Upper lobe of right lung (tissue), 1 donor: ENCODE results near the gene MRTFA. TPM values are rescaled to one million over a fixed set of nuclear protein-coding genes. Genes with fewer than 3 reads are reported as not detected.

Experiments used
- ATAC-seq: fragments of 200-7000 bp; cut with Tn5 transposase; one replicate; pipeline ENCODE4 v1.9.1; 2020; ENCODE audit warnings: mild to moderate bottlenecking, moderate library complexity
- DNase-seq: peaks from one replicate; pipeline ENCODE4 v3.0.0-alpha.2; 2020
- H3K27ac ChIP-seq: fragments of 200-600 bp; one replicate; pipeline ENCODE4 v1.8.0; 2022
- H3K27me3 ChIP-seq: fragments of 200-600 bp; one replicate; pipeline ENCODE4 v1.8.0; 2022; ENCODE audit warnings: mild to moderate bottlenecking
- H3K36me3 ChIP-seq: fragments of 200-600 bp; one replicate; pipeline ENCODE4 v1.8.0; 2022
- H3K4me1 ChIP-seq: fragments of 200-600 bp; one replicate; pipeline ENCODE4 v1.8.0; 2022
- H3K4me3 ChIP-seq: fragments of 200-600 bp; one replicate; pipeline ENCODE4 v1.8.0; 2022; ENCODE audit warnings: mild to moderate bottlenecking
- H3K9me3 ChIP-seq: fragments of 200-600 bp; one replicate; pipeline ENCODE4 v1.8.0; 2022
- CTCF ChIP-seq: fragments of 200-600 bp; IDR thresholded peaks from one replicate; pipeline ENCODE4 v1.8.0; 2022; ENCODE audit warnings: antibody characterized with exemption
- intact Hi-C: fragments of 100-400 bp; cut with DNase I; formaldehyde crosslinking; loops from one replicate; pipeline ENCODE4 v1.11.0; 2022
- total RNA-seq: library from RNA; stranded (reverse); fragmentation: NEBNext Ultra II Directional; extraction: Animal tissue kit (Norgen Biotek cat#: 25700); gene quantifications from one replicate; pipeline ENCODE4 v1.2.1, GENCODE V29; 2021
- donor health status: DM: no; HTN: yes; CAD: no; lungs with severe emphysema.

The MRTFA gene
- total RNA-seq, 1 donor from 2014 or later: 60.4 TPM

- Histone ChIP-seq H3K27me3 (no peaks in the 10 kb centered on the region), H3K27ac (no peak overlapping the region), H3K9me3 (no peaks in the 10 kb centered on the region), H3K4me1 (peaks cover 37% of the 10 kb centered on the region), H3K36me3 (no peaks in the 10 kb centered on the region), H3K4me3 (no peak overlapping the region)
- TF ChIP-seq CTCF: no peak
- no peak for ATAC-seq
- DNase-seq: no peak
- intact Hi-C loops: no loop called here
Observed at GRCh38 chr22:40479126-40479800, 157.3 kb downstream of the MRTFA start.

GRCh38 chr22:40478338-40479125, 158.0 kb downstream of the MRTFA start:
- Histone ChIP-seq H3K27me3 (no peaks in the 10 kb centered on the region), H3K9me3 (no peaks in the 10 kb centered on the region), H3K4me3 (no peak overlapping the region), H3K4me1 (peaks cover 37% of the 10 kb centered on the region), H3K27ac (peak overlapping the region; percentile 26), H3K36me3 (no peaks in the 10 kb centered on the region)
- DNase-seq (no peak), ATAC-seq (no peak)
- intact Hi-C loops: no loop called here
- TF ChIP-seq CTCF: no peak

GRCh38 chr22:40477683-40478337, 158.7 kb downstream of the MRTFA start:
- Histone ChIP-seq H3K27ac (peak overlapping the region; percentile 26), H3K27me3 (no peaks in the 10 kb centered on the region), H3K9me3 (no peaks in the 10 kb centered on the region), H3K36me3 (no peaks in the 10 kb centered on the region), H3K4me1 (peaks cover 37% of the 10 kb centered on the region), H3K4me3 (no peak overlapping the region)
- intact Hi-C loops: no loop called here
- DNase-seq (no peak), ATAC-seq (no peak)
- no peak for TF ChIP-seq CTCF

- ATAC-seq (no peak), DNase-seq (no peak)
- Histone ChIP-seq H3K36me3 (no peaks in the 10 kb centered on the region), H3K27ac (no peak overlapping the region), H3K9me3 (no peaks in the 10 kb centered on the region), H3K27me3 (no peaks in the 10 kb centered on the region), H3K4me1 (peaks cover 25% of the 10 kb centered on the region), H3K4me3 (no peak overlapping the region)
- no peak for TF ChIP-seq CTCF
- intact Hi-C loops: no loop called here
Observed at GRCh38 chr22:40476341-40476740, 160.2 kb downstream of the MRTFA start.

GRCh38 chr22:40473703-40474102, 162.8 kb downstream of the MRTFA start:
- H3K27me3 ChIP-seq: no peaks in the 10 kb centered on the region
- intact Hi-C loops: no loop called here
- H3K27ac ChIP-seq: no peak overlapping the region
- H3K4me1 ChIP-seq: peaks cover 18% of the 10 kb centered on the region
- H3K4me3 ChIP-seq: no peak overlapping the region
- no peak for DNase-seq
- H3K36me3 ChIP-seq: no peaks in the 10 kb centered on the region
- no peaks in the 10 kb centered on the region for H3K9me3 ChIP-seq
- ATAC-seq: no peak
- no peak for TF ChIP-seq CTCF
